HG03095 (cell line): ENCODE results near the gene SARS2.

Source experiments
- ATAC-seq: cut with Tn5 transposase; IDR thresholded peaks from one replicate; pipeline ENCODE4 v1.9.1; 2021; ENCODE audit warnings: moderate library complexity; ENCODE audit not compliant: unreplicated experiment

Gene SARS2

DNA sequence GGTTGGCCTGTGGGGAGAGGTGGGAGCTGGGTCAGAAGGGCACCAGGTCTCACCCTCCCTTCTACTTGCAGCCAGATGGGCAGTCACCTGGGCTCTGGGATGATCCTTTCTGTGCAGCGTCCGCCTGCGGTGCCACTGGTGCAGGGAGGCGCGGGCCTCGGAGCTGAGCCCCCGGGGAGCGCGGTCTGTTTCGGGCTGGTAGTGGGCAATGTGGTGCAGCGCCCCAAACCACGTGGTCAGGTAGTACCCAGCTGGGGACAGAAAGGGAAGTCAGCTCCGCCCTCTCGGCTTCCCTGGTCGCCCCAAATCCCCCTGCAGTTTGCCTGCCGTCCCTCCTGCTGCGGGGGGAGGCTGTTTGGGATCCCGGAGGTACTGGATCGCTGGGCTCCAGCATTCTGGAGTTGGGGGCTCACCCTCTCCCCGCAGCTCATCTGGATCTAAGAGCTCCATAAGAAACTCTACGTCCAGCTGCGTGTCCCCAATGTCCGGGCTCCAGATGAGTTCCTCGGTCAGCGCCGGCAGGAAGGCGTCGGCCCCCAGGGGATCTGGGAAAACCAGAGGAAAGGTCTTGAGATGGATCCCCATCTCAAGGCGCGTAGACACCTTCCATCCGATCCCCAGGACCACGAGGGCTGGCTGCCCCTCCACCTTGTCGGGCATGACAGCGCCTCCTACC lies 61.3 kb downstream of the SARS2 start:
- ATAC-seq: no peak

DNA sequence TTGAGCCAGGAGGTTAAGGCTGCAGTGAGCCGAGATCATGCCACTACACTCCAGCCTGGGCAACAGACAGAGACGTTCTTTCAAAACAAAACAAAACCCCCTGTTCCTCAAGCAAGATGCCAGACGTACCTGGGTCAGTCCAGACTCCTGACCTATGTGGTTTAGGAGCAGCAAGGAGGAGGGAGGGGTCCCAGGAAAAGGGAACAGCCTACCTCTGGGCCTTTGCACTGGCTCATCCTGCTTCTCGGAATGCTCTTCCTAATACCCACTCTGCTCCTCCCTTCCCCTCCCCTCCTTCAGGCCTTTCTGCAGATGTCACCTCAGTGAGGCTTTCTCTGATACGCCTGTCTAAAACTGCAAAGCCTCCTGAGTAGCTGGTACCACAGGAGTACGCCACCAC lies 62.0 kb downstream of the SARS2 start:
- ATAC-seq: no peak

DNA sequence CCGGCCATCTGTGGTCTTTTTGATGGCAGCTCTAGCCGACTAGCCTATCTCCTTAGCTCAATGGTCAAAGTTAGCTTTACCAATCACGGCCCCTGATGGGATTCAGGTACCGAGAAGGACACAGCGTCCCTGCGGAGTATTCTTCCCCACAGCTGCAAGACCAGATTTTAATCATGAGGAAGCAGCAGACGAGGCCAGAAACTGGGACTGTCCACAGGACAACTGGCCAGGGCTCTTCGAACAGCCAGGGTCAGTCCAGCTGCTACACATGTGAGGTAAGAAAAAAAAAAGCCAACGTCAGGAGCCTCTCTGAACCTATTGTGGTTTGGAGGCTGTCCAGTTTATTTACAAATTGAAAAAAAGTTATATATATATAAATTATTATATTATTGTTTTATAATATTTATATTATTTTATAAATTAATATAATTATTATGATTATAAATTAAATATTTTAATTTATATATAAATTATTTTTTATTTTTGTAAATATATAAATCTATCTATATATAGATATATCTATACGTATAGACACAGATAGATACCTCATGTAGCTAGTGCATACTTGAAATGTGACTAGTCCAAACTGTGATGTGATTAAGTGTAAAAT lies 63.3 kb downstream of the SARS2 start:
- no peak for ATAC-seq
